Putamen (tissue), 1 donor: ENCODE measurements around the gene NPIPA5.
A peak's percentile ranks its signal among the peaks of the same experiment; 100 is the strongest.
"Not testable (repeated sequence)": the region's sequence is repeated elsewhere in the genome, so short reads cannot be mapped to it uniquely, and the experiment has no call there.

ENCODE experiments used
- DNase-seq: peaks from one replicate; pipeline ENCODE4 v3.0.0-alpha.2; 2016; ENCODE audit warnings: low spot score

NPIPA5 gene

GRCh38 chr16:15378194-15378593 lies at the start of gene NPIPA5:
Gene NPIPA5, minus strand, starts transcription at chr16:15378294. Its CDS starts 0 bp downstream, at chr16:15378294.
- not testable (repeated sequence) for DNase-seq

GRCh38 chr16:15427648-15428239 lies 49.6 kb upstream of the NPIPA5 start:
- peak; percentile 56 for DNase-seq

- no peak for DNase-seq
These were observed 48.7 kb upstream of the NPIPA5 start for GRCh38 chr16:15426796-15427195.

DNA sequence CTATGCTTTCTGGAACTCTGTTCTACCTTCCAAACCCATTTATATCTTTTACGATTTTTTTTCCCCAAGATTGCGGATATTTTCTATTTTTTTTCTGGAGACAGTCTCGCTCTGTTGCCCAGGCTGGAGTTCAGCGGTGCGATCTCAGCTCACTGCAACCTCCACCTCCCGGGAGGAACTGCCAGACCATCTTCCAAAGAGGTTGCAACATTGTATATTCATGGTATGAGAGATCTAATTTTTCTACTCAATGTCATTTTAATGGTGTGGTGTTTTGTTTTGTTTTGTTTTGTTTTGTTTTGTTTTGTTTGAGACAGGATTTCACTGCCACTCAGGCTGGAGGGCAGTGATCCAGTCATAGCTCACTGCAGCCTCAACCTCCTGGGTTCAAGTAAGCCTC lies 47.8 kb upstream of the NPIPA5 start:
- no peak for DNase-seq

DNA sequence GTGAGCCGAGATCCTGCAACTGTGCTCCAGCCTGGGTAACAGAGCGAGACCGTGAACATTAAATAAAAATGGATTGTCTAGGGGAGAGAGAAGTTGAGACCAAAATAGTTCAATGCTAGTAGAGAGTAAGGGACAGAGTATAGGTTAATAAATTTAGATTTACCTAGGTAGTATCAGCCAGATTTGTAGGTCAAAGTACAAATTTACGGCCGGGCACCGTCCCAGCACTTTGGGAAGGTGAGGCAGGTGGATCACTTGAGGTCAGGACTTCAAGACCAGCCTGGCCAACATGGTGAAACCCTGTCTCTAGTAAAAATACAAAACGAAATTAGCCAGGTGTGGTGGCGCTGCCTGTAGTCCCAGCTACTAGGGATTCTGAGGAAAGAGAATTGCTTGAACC lies 44.1 kb upstream of the NPIPA5 start:
- no peak for DNase-seq

GRCh38 chr16:15421696-15422095 lies 43.6 kb upstream of the NPIPA5 start:
- not testable (repeated sequence) for DNase-seq

DNA sequence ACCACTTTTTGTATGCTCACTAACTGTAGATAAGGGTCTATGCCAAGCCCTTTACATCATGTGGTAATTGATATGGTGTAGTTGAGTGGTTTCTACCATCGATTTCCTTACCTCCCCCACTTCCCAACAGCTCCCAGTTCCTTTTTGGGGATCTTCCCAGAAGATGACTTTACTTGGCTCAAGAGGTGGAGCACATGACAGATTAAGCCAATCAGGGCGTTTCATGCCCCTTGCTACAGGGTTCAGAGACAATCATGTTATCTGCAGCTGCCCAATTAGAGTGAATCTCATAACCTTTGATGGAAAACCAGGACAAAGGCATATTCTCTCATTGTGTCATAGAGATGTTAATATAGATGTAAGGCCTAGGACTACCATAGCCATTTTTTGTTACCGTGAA lies 40.1 kb upstream of the NPIPA5 start:
- no peak for DNase-seq

GRCh38 chr16:15417197-15417596 lies 39.1 kb upstream of the NPIPA5 start:
- DNase-seq: no peak

GRCh38 chr16:15415511-15415985 lies 37.5 kb upstream of the NPIPA5 start:
- no peak for DNase-seq

DNA sequence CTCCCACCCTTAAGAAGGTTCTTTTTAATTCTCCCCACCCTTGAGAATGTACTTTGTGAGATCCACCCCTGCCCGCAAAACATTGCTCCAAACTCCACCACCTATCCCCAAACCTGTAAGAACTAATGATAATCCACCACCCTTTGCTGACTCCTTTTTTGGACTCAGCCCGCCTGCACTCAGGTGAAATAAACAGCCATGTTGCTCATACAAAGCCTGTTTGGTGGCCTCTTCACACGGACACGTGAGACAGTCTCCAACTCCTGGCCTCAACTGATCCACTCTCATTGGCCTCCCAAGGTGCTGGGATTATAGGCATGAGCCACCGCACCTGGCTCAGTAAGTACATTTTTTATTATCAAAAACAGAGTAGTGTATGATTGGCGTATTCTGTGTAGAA lies 31.4 kb upstream of the NPIPA5 start:
- DNase-seq: not testable (repeated sequence)

DNA sequence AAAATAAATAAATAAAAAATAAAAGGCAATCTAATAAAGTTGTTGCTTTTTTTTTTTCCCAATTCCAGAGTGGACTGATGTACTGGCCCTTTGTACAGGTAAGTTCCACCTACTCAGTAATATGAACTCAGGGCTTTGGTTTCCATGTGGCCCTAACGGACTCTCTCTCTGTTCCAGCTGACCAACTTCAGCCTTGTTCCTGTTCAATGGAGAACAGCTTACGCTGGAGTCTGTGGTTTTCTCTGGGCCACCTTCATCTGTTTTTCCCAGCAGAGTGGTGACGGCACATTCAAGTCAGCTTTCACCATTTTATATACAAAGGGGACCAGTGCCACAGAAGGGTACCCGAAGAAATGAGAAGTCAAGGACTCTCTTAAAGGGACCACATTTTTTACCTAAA lies 29.7 kb upstream of the NPIPA5 start:
- DNase-seq: not testable (repeated sequence)

DNA sequence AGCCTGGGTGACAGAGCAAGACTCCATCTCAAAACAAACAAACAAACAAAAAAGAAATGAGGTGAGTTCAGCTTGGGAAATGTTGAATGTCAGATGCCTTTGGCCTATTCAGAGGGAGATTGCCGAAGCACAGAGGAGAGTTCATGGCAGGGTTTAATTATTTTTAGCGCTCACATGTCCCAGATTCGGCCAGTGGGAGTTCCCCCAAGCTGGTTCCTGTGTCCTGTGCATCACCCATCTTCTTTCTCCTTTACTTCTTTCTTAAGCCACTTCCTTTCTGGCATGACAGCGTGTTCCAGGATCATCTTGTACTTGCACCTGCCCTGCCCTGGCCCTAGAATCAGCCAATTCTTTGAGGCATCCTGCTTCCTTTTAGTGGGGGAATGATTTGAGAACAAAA lies 26.7 kb upstream of the NPIPA5 start:
- DNase-seq: no peak

DNA sequence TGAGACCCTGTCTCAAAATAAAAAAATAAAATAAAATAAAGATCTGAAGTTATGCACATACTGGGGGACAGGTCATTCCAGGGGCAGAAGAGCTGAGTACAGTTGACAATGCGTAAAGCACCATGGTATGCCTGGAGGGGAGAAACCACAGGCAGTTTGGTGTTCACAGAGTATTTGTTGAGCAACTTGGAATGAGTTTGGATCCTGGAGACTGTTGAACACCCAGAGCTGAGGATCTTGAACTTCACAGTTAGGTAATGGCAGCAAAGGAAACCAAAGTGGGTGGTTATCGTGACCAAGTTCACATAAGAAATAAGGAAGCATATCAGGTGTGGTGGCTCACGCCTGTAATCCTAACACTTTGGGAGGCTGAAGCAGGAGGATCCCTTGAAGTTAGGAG lies 26.0 kb upstream of the NPIPA5 start:
- DNase-seq: not testable (repeated sequence)

DNA sequence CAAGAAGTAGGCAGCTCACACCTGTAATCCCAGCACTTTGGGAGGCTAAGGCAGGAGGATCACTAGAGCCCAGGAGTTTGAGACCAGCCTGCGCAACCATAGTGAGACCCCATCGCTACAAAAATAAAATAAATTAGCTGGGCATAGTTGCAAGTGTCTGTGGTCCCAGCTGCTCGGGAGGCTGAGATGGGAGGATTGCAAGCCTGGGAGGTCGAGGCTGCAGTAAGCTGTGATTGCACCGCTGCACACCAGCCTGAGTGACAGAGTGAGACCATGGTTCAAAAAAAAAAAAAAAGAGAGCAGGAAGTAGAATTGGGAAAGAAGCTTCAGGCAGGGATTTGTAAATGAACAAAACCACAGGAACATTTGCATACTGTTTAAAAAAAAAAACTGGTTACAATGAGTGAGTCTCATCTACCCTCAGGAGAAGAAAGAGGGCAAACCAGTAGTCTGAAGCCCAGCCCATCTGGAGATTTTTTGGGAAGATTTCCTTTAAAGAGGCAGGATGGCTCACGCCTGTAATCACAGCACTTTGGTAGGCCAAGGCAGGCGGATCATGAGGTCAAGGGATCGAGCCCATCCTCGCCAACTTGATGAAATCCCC lies 25.4 kb upstream of the NPIPA5 start:
- no peak for DNase-seq

DNA sequence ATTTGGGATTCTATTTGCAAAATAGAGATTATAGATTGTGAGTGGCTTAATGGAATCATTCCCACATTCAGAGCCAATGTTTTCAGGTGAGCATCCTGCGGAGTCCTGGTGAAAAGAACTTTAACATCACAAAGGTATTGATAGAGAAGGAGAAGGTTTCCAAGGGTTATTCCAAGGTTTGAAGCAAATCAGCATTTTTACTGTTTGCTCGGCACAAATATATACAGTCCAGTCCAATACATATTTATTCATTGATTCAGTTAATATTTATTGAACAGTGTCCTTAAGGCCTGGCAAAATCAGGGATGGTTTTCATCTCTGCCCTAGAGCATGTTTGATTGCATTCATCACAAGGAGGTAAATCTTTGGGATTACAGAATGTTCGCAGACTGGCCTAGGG lies 23.9 kb upstream of the NPIPA5 start:
- DNase-seq: no peak

DNA sequence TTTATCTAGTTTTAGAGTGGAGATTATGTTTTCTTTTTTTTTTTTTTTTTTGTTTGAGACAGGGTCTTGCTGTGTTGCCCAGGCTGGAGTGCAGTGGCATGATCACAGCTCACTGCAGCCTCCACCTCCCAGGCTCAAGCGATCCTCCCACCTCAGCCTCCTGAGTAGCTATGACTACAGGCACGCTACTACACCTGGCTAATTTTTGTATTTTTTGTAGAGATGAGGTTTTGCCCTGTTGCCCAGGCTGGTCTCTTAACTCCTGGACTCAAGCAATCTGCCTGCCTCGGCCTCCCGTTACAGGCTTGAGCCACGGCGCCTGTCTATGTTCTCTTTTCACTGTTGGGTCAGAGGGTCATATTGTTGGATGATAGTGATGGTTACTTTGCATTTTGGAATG lies 22.2 kb upstream of the NPIPA5 start:
- not testable (repeated sequence) for DNase-seq

GRCh38 chr16:15399317-15399716 lies 21.2 kb upstream of the NPIPA5 start:
- no peak for DNase-seq

DNA sequence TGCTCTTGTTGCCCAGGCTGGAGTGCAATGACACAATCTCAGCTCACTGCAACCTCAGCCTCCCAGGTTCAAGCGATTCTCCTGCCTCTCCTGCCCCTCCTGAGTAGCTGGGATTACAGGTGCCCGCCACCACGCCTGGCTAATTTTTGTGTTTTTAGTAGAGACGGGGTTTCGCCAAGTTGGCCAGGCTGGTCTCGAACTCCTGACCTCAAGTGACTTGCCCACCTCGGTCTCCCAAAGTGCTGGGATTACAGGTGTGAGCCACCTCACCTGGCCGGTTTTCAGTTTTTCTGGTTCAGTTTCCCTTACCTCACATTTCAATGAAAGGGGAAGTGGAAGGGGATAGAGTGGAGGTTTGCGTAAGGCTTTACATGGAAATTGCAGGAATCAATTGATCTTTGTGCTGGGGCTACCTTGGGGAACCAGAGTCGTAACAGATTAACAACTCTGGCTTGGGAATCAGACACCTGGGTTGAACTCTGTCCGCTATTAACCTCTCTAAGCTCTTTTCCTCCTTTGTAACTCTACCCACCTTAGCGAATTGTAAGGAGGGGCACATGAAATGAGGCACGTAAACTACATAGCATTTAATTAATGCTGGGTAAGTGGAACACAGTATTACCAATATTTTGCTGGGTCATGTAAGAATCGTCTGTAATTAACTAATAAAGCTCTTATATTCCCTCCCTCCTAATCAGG lies 20.7 kb upstream of the NPIPA5 start:
- DNase-seq: no peak

- no peak for DNase-seq
These were observed 19.0 kb upstream of the NPIPA5 start for GRCh38 chr16:15396948-15397594.

GRCh38 chr16:15396509-15396829 lies 18.4 kb upstream of the NPIPA5 start:
- DNase-seq: not testable (repeated sequence)

GRCh38 chr16:15395631-15396508 lies 17.8 kb upstream of the NPIPA5 start, which contains the start of gene MPV17L:
Gene MPV17L, plus strand, starts transcription at chr16:15395754. Its CDS starts 144 bp downstream, at chr16:15395898.
- DNase-seq: peak; percentile 34

GRCh38 chr16:15393025-15393424 lies 14.9 kb upstream of the NPIPA5 start:
- DNase-seq: not testable (repeated sequence)
